NCI-H345 (cell line): ENCODE results near the gene MTNR1A.
"Not testable (repeated sequence)": the region's sequence is repeated elsewhere in the genome, so short reads cannot be mapped to it uniquely, and the experiment has no call there.

Source experiments
- DNase-seq: peaks from one replicate; lab custom pipeline; 2025; lab: John Stamatoyannopoulos, UW

Gene MTNR1A

GRCh38 chr4:186561748-186562147 is 6.4 kb upstream of the MTNR1A start:
- no peak for DNase-seq

DNA sequence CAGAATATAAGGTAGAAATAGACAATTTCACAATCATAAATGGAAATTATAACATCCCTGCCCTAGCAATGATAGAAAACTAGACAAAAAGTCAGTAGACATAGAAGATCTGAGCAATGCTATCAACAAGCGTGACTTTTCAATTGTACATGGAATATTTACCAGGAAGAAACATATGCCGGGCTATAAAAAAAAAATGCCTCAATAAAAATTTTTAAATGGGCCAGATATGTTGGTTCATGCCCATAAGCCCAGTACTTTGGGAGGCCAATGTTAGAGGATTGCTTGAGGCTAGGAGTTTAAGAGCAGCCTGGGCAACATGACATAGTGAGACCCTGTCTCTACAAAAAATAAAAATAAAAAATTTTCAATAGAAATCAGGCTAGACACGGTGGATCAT is 5.3 kb upstream of the MTNR1A start:
- no peak for DNase-seq

DNA sequence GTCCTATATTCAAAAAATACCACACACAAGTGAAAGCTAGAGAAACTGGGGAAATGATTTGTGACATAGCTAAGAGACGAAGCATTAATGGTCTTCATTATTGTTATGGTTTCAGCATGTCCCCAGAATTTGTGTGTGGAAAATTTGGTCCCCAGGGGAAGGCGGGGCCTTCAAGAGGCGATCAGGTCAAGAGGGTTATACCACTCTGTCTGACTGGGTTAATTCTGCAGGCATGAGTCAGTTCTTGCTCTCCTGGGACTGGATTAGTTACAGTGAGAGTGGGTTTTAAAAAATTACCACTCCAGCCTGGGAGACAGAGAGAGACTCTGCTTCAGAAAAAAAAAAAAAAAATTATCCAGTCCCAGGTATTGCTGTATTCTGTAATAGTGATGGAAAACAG is 2.1 kb upstream of the MTNR1A start:
- no peak for DNase-seq

DNA sequence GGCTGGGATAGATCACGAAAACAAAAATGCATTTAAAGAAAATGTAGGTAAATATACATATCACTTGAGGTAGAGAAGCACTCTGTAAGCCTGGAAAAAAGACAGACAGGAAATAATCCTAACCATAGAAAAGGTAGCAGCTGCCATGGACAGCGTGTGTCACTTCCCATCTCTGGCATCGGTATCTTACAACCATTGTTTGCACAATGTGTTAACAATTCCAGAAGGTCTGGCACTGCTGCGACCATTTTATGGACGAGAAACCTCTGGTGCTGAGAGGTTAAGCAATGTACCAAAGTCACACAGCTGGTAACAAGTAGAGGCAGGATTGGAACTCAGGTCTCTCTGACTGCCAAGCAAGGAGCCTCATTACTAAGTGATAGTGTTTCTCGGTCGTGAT is 1.7 kb upstream of the MTNR1A start:
- DNase-seq: no peak

- DNase-seq: peak; percentile 50
Observed at GRCh38 chr4:186554539-186554913, 841 bp downstream of the MTNR1A start.

GRCh38 chr4:186553717-186554116 is 1.6 kb downstream of the MTNR1A start:
- no peak for DNase-seq

- no peak for DNase-seq
Observed at GRCh38 chr4:186551849-186552248, 3.5 kb downstream of the MTNR1A start.

DNA sequence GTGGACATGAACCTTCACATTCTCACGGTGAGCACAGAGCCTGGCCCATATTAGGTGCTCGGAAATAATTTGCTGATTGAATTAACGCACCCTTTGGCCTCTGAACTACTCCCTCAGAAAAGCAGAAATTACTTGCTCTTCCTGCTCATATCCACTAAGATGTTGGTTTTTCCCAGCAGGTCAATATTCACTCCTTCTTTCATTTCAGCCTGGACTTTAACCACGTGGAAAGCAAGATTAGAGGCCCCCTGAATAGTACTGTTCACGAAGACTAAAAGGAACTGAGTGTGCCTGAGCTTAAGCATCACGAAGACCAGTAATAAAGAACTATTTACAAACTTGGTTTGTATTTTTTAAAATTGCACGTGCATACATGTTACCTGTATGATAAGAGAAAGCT is 9.9 kb downstream of the MTNR1A start:
- DNase-seq: no peak

- no peak for DNase-seq
Observed at GRCh38 chr4:186543206-186543605, 12.2 kb downstream of the MTNR1A start.

- DNase-seq: no peak
Observed at GRCh38 chr4:186541801-186542200, 13.6 kb downstream of the MTNR1A start.

DNA sequence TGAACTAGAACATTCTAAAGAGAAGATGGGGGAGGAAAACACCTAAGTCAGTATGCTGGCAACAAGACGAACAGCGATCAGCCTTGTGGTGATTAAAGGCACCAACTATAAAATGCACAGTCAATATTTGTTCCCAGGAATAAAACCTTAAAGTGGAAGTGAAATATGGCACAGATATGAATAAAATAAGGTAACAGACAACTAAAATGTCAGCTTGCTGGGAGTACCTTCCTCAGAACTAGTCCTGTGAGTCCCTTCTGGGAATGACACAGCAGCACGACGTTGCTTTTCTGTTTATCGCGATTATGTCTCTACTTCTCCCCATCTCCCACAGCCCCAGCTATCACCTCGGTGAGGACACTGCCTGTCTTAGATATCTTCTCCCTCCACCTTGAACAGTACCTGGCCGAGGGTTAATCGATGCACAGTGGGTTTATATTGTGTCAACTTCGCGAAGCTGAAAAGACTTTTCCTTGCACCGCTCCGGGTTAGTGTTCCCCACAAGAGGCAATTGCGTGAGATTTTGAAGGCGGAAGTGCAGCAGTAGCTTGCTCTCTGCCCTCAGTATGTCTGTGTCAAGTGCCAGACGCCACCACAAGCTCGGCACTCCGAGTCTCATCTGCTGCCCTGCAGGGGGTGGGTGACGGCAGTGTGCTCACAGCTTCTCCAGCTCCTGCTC is 17.4 kb downstream of the MTNR1A start:
- DNase-seq: no peak

- no peak for DNase-seq
Observed at GRCh38 chr4:186536285-186536684, 19.1 kb downstream of the MTNR1A start.

DNA sequence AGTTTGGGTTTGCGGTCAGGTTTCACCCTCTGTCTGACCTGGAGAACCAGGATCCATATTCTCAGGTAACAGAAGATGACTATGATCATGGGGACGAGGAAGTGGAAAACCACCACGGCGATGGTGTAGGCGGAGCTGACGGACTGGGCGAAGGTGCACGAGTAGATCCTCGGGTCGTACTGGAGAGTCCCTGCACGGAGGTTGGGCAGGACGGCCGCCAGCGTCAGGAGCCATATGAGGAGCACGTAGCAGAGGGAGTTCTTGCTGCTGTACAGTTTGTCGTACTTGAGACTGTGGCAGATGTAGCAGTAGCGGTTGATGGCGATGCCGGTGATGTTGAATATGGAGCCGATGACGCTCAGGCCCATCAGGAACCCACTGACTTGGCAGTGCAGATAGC is 21.3 kb downstream of the MTNR1A start:
- DNase-seq: no peak

GRCh38 chr4:186523927-186524326 is 31.4 kb downstream of the MTNR1A start:
- DNase-seq: not testable (repeated sequence)

GRCh38 chr4:186516287-186516686 is 39.1 kb downstream of the MTNR1A start:
- DNase-seq: no peak

- no peak for DNase-seq
Observed at GRCh38 chr4:186514271-186514950, 41.0 kb downstream of the MTNR1A start.

DNA sequence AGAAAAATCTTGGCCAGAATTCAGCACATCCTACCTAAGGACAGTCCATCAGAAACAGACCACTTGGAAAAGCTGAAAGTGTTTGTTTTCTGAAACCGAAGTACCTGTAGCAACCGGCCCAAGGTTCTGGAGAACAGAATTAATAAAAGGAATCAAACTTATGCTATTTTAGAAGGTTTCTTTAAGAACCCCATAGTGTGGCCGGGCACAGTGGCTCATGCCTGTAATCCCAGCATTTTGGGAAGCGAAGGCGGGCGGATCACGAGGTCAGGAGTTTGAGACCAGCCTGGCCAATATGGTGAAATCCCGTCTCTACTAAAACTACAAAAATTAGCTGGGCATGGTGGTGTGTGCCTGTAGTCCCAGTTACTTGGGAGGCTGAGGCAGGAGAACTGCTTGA is 50.6 kb downstream of the MTNR1A start:
- not testable (repeated sequence) for DNase-seq

DNA sequence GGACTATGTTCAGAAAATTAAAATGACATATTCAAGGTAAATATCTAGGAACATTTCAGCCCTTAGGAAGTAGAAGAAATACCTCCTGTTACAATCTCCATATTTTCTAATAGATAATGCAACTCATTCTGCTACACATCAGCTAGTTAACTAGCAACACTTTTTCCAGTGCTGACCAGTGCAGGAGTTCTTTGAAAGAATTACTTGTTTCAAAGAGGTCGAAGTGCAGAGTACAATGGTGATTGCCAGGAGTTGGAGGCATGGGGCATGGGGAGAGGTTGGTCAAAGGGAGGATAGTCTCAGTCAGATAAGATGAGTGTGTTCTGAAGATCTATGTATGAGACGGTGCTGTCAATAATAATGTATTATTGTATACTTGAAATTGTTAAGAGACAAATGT is 53.1 kb downstream of the MTNR1A start:
- DNase-seq: no peak

DNA sequence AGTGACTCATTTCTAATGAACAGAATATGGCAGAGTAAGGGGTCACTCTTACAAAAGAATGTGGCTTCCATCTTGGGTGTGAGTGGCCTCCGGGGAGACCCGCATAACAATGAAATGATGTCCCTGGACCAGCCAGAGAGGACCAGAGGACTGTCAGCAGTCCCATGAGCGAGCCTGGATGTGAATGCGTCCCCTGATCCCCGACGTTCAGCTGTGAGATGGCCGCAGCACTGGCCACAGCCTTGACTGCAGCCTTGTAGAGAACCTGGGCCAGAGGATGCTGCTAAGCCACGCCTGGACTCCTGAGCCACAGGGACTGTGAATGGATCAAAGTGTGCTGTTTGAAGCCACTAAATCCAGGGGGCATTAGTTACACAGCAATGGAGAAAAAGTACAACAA is 53.8 kb downstream of the MTNR1A start:
- no peak for DNase-seq

- DNase-seq: no peak
Observed at GRCh38 chr4:186500721-186501304, 54.6 kb downstream of the MTNR1A start.

DNA sequence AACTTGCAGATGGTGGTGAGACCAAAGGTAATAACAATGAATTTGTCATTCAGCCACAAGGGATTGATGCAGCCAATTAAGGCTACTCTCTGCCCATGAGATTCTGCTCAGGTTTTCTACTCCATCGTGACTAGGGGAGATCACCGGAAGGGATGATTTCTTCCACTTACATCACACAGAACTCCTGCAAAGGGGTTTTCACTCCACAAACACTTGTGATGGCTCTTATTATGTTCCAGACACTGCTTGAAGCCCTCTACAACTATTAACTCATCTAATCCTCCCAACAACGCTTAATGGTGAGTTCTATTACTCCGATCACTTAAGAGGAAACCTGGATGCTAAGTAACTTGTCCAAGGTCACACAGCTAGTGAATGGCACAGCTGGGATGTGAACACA is 55.9 kb downstream of the MTNR1A start:
- DNase-seq: no peak

- no peak for DNase-seq
Observed at GRCh38 chr4:186497043-186497442, 58.3 kb downstream of the MTNR1A start.

DNA sequence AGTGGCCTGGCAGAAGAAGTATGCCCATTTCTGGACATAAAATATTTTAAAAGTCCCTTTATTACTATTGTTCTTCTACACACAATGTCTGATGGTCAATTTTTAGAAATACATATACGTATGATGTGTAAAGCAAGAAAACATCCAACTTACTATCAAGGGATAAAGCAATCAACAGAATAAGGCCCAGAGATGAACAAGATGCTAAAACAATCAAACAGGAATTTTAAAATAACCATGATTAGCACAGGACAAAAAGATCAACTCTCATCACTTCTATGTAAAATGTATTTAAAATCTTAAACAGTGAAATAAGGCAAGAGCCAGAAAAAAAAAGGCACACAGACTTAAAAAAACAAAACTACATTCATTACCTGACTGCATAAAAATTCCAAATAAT is 60.9 kb downstream of the MTNR1A start:
- no peak for DNase-seq

DNA sequence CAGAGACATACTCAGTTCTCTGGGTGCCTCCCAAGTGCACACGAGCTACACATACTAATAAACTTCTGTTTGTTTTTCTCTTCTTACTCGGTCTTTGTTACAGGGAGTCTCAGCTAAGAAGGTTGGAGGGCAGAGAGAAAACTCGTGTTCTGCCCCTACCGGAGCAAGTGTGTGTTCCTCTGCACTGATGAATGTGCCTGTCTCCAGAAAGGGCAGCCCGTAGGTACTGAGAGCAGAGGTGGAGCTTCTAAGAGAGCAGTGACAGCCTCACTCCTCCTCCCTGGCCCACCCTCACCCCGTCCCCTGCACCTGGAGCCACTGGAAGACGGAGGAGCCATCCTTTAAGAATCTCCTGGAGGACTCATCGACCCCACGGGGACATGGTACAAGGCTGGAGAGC is 67.6 kb downstream of the MTNR1A start:
- no peak for DNase-seq
